Fibroblast of peridontal ligament (primary cell): ENCODE results near the gene CACNB2.

Source experiments
- DNase-seq: peaks from one replicate; pipeline ENCODE4 v3.0.0-alpha.2; 2010; ENCODE audit errors: extremely low read depth

Gene CACNB2

GRCh38 chr10:18290651-18291313 is 150.6 kb downstream of the CACNB2 start:
- DNase-seq, result no peak

- peak; percentile 52 for DNase-seq
These were observed 153.6 kb downstream of the CACNB2 start for GRCh38 chr10:18293536-18294510.

- no peak for DNase-seq
These were observed 154.4 kb downstream of the CACNB2 start for GRCh38 chr10:18294633-18295032.

- no peak for DNase-seq
These were observed 157.4 kb downstream of the CACNB2 start for GRCh38 chr10:18297659-18298058.

GRCh38 chr10:18298256-18298655 is 158.0 kb downstream of the CACNB2 start:
- no peak for DNase-seq

GRCh38 chr10:18303851-18304801 is 163.9 kb downstream of the CACNB2 start:
- DNase-seq, result no peak

- DNase-seq, result no peak
These were observed 165.8 kb downstream of the CACNB2 start for GRCh38 chr10:18306031-18306430.

GRCh38 chr10:18308600-18308999 is 168.4 kb downstream of the CACNB2 start:
- peak; percentile 15 for DNase-seq

GRCh38 chr10:18310761-18311160 is 170.5 kb downstream of the CACNB2 start:
- DNase-seq, result no peak

- peak; percentile 74 for DNase-seq
These were observed 172.3 kb downstream of the CACNB2 start for GRCh38 chr10:18312374-18313139.

- DNase-seq, result no peak
These were observed 172.9 kb downstream of the CACNB2 start for GRCh38 chr10:18313140-18313530.

GRCh38 chr10:18313626-18314025 is 173.4 kb downstream of the CACNB2 start:
- no peak for DNase-seq

- no peak for DNase-seq
These were observed 179.4 kb downstream of the CACNB2 start for GRCh38 chr10:18319628-18320027.

- DNase-seq, result no peak
These were observed 181.1 kb downstream of the CACNB2 start for GRCh38 chr10:18321371-18321770.

- DNase-seq, result no peak
These were observed 183.7 kb downstream of the CACNB2 start for GRCh38 chr10:18323916-18324315.

- DNase-seq, result no peak
These were observed 185.2 kb downstream of the CACNB2 start for GRCh38 chr10:18325410-18325809.

- DNase-seq, result peak; percentile 16
These were observed 185.8 kb downstream of the CACNB2 start for GRCh38 chr10:18325889-18326531.

- no peak for DNase-seq
These were observed 188.7 kb downstream of the CACNB2 start for GRCh38 chr10:18328941-18329340.

GRCh38 chr10:18332048-18332447 is 191.8 kb downstream of the CACNB2 start:
- no peak for DNase-seq

- DNase-seq, result no peak
These were observed 192.3 kb downstream of the CACNB2 start for GRCh38 chr10:18332484-18332883.

- DNase-seq, result peak; percentile 43
These were observed 193.4 kb downstream of the CACNB2 start for GRCh38 chr10:18333621-18334020.
